Mesendoderm (in vitro differentiated cells): ENCODE data around the gene UNC45B.

Experiments
- DNase-seq: peaks from one replicate; pipeline ENCODE4 v3.0.0; 2013
- H2AK5ac ChIP-seq: 2 replicates; pipeline ENCODE4 v1.6.1; 2013; ENCODE audit warnings: low read length, inconsistent platforms
- H2BK120ac ChIP-seq: 2 replicates; pipeline ENCODE4 v1.6.1; 2013; ENCODE audit warnings: low read depth, mild to moderate bottlenecking, low read length, moderate library complexity, mixed read lengths
- H2BK15ac ChIP-seq: replicated peaks from 2 replicates; pipeline ENCODE4 v1.6.1; 2013; ENCODE audit warnings: low read depth, mild to moderate bottlenecking, moderate library complexity
- H2BK5ac ChIP-seq: 2 replicates; pipeline ENCODE4 v1.6.1; 2013; ENCODE audit warnings: low read length, inconsistent platforms
- H3K18ac ChIP-seq: 2 replicates; pipeline ENCODE4 v1.6.1; 2013; ENCODE audit warnings: mild to moderate bottlenecking, low read length, mixed read lengths
- H3K23ac ChIP-seq: one replicate; pipeline ENCODE4 v1.6.1; 2013; ENCODE audit warnings: low read length
- H3K27ac ChIP-seq: 2 replicates; pipeline ENCODE4 v1.5.1; 2013; ENCODE audit warnings: low read depth, mild to moderate bottlenecking, inconsistent platforms, low read length, moderate library complexity
- H3K27me3 ChIP-seq: 2 replicates; pipeline ENCODE4 v1.6.1; 2013; ENCODE audit warnings: low read length, control low read depth, mild to moderate bottlenecking, inconsistent platforms; ENCODE audit not compliant: insufficient read depth, poor library complexity
- H3K36me3 ChIP-seq: 2 replicates; pipeline ENCODE4 v1.6.1; 2013; ENCODE audit warnings: low read length, inconsistent platforms; ENCODE audit not compliant: control insufficient read depth, insufficient read depth
- H3K4ac ChIP-seq: one replicate; pipeline ENCODE4 v1.6.1; 2013; ENCODE audit warnings: low read depth, mild to moderate bottlenecking, low read length, moderate library complexity
- H3K4me1 ChIP-seq: 2 replicates; pipeline ENCODE4 v1.6.1; 2013; ENCODE audit warnings: low read depth, low read length, inconsistent platforms; ENCODE audit not compliant: control insufficient read depth
- H3K4me2 ChIP-seq: 2 replicates; pipeline ENCODE4 v1.6.1; 2013; ENCODE audit warnings: low read length
- H3K4me3 ChIP-seq: 2 replicates; pipeline ENCODE4 v1.5.1; 2013; ENCODE audit warnings: mild to moderate bottlenecking, low read length
- H3K56ac ChIP-seq: one replicate; pipeline ENCODE4 v1.6.1; 2013; ENCODE audit warnings: low read length
- H3K79me1 ChIP-seq: 2 replicates; pipeline ENCODE4 v1.6.1; 2013; ENCODE audit warnings: low read length, inconsistent platforms
- H3K79me2 ChIP-seq: 2 replicates; pipeline ENCODE4 v1.6.1; 2013; ENCODE audit warnings: mild to moderate bottlenecking, low read length; ENCODE audit not compliant: control insufficient read depth, insufficient read depth
- H3K9ac ChIP-seq: 2 replicates; pipeline ENCODE4 v1.6.1; 2013; ENCODE audit warnings: low read length, inconsistent platforms
- H4K5ac ChIP-seq: one replicate; pipeline ENCODE4 v1.6.1; 2013; ENCODE audit warnings: low read length
- H4K8ac ChIP-seq: one replicate; pipeline ENCODE4 v1.6.1; 2013; ENCODE audit warnings: low read depth, mild to moderate bottlenecking, control low read depth, low read length, moderate library complexity
- WGBS: extraction: QIAGEN DNeasy Blood & Tissue Kit; methylation state at CpG from one replicate; pipeline ENCODE4 v1.1.7; 2013; ENCODE audit warnings: low lambda C conversion rate, missing lambda C conversion rate; ENCODE audit not compliant: insufficient coverage; ENCODE audit errors: extremely low coverage; 5-methylcytosine and 5-hydroxymethylcytosine counted together

Gene UNC45B

DNA sequence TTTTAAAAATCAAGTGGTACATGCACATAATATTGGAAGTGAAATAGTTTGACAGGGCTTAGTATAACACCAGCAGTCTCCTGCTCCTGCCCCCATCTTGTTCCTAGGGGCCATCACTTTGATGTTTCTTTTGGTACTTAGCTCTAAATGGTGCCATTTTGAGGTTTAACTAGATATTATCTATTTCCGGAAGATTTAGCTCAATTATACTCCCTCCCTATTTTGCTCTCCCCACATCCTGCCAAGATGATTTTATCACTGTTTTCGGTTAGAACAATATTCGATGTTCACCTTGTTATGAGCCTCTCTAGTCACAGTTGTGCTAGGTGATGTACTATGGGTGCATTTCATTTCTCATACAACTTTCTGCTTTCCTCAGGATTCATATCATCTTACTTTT, 66.6 kb downstream of the UNC45B start:
- no peak overlapping the region for H2AK5ac ChIP-seq
- no peaks in the 10 kb centered on the region for H3K4me1 ChIP-seq
- H3K27me3 ChIP-seq, result no peaks in the 10 kb centered on the region
- H3K4me2 ChIP-seq, result no peak overlapping the region
- H3K18ac ChIP-seq, result no peak overlapping the region
- H3K4ac ChIP-seq, result no peak overlapping the region
- H2BK15ac ChIP-seq, result no peak overlapping the region
- no peak overlapping the region for H3K4me3 ChIP-seq
- H3K56ac ChIP-seq, result no peak overlapping the region
- H3K79me2 ChIP-seq, result no peaks in the 10 kb centered on the region
- no peaks in the 10 kb centered on the region for H3K36me3 ChIP-seq
- no peak overlapping the region for H2BK120ac ChIP-seq
- no CpG with 5 or more reads among the region's 3 CpGs for WGBS
- no peak overlapping the region for H3K9ac ChIP-seq
- no peak overlapping the region for H3K23ac ChIP-seq
- no peak overlapping the region for H2BK5ac ChIP-seq
- no peaks in the 10 kb centered on the region for H3K79me1 ChIP-seq
- H3K27ac ChIP-seq, result no peak overlapping the region
- no peak overlapping the region for H4K5ac ChIP-seq
- no peak for DNase-seq
- H4K8ac ChIP-seq, result no peak overlapping the region

DNA sequence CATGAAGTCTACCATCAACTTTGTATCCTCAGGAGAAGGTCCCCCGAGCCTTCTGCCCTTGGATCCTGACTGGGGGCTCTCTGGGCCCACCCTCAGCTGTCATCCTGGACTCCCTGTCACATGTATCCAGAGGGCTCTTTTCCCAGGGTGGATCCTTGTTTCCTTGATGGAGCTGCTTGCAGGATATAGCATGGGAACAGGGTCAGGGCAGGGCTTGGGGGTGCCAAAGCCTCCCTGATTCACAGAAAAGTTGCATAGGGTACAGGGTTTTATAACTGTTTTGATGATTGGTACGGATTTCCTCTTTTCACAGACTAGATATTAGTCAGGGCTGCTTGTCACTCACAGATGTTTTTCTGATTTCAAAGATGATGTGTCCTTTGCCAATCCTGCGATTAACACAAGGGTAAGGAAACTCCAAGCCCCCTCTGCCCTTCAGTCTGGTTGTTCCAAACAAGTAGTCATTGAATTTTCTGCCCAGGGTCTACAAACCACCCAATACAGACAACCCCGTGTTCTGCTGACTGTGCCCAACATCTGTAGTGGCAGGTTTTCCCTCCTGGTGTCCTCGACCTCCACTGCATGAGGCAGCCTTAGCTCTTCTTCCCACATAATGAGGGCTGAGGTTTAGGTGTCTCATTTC, 67.1 kb downstream of the UNC45B start:
- Histone ChIP-seq H2BK5ac (no peak overlapping the region), H3K27me3 (no peaks in the 10 kb centered on the region), H2BK120ac (no peak overlapping the region), H2AK5ac (no peak overlapping the region), H3K9ac (no peak overlapping the region), H3K23ac (no peak overlapping the region), H3K79me2 (no peaks in the 10 kb centered on the region), H3K27ac (no peak overlapping the region), H4K5ac (no peak overlapping the region), H3K36me3 (no peaks in the 10 kb centered on the region), H4K8ac (no peak overlapping the region), H3K56ac (no peak overlapping the region), H3K18ac (no peak overlapping the region), H3K79me1 (no peaks in the 10 kb centered on the region), H3K4me2 (no peak overlapping the region), H3K4ac (no peak overlapping the region), H3K4me1 (no peaks in the 10 kb centered on the region), H3K4me3 (no peak overlapping the region), H2BK15ac (no peak overlapping the region)
- no CpG with 5 or more reads among the region's 5 CpGs for WGBS
- no peak for DNase-seq

GRCh38 chr17:35217107-35217506, 69.5 kb downstream of the UNC45B start:
- Histone ChIP-seq H3K56ac (no peak overlapping the region), H3K4me2 (no peak overlapping the region), H3K4ac (no peak overlapping the region), H3K79me2 (no peaks in the 10 kb centered on the region), H3K4me3 (no peak overlapping the region), H3K36me3 (no peaks in the 10 kb centered on the region), H3K27me3 (no peaks in the 10 kb centered on the region), H2BK5ac (no peak overlapping the region), H3K4me1 (no peaks in the 10 kb centered on the region), H3K18ac (no peak overlapping the region), H2AK5ac (no peak overlapping the region), H2BK15ac (no peak overlapping the region), H2BK120ac (no peak overlapping the region), H3K79me1 (no peaks in the 10 kb centered on the region), H3K23ac (no peak overlapping the region), H4K8ac (no peak overlapping the region), H3K9ac (no peak overlapping the region), H3K27ac (no peak overlapping the region), H4K5ac (no peak overlapping the region)
- no CpG with 5 or more reads among the region's 5 CpGs for WGBS
- no peak for DNase-seq

DNA sequence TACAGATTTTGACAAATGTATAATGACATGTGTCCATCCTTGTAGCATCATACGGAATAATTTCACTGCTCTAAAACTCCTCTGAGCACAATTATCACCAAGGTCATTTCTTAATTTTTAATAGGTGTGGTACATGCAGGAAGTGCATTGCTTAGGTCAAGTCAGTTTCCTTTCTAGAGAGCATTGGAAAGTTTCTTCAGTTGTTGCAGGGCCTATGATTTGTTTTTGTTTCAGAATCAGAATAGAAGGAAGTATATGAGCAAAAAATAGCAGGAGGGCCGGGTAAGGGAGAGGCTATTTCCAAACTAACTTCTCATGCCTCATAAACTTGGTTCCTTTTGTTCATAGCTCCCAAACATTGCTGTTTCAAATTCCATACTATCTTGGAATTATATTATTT, 71.3 kb downstream of the UNC45B start:
- WGBS, result no CpG with 5 or more reads among the region's 2 CpGs
- Histone ChIP-seq H3K9ac (no peak overlapping the region), H3K4me1 (no peaks in the 10 kb centered on the region), H3K23ac (no peak overlapping the region), H3K79me1 (no peaks in the 10 kb centered on the region), H3K56ac (no peak overlapping the region), H4K8ac (no peak overlapping the region), H2AK5ac (no peak overlapping the region), H3K36me3 (no peaks in the 10 kb centered on the region), H3K4me2 (no peak overlapping the region), H2BK120ac (no peak overlapping the region), H3K27me3 (no peaks in the 10 kb centered on the region), H3K79me2 (no peaks in the 10 kb centered on the region), H3K4ac (no peak overlapping the region), H2BK15ac (no peak overlapping the region), H3K18ac (no peak overlapping the region), H3K4me3 (no peak overlapping the region), H4K5ac (no peak overlapping the region), H2BK5ac (no peak overlapping the region), H3K27ac (no peak overlapping the region)
- no peak for DNase-seq

DNA sequence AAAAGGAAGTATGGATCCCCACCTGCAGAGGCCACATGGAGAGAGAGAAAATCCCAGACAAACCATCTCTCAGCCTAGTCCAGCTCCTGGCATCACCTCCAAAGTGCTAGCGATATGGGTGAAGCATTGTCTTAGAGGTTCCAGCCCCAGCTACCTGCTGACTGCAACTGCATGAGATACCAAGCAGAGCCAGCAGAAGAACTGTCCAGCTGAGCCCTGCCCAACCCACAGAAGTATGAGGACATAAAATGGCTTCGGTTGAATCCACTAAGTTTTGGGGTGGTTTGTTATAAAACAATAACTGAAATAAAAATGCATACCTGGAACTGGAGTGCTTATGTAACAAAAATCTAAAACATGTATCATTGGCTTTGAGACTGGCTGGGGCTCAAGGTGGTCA, 74.8 kb downstream of the UNC45B start:
- no peak overlapping the region for H3K4me2 ChIP-seq
- H2BK120ac ChIP-seq, result no peak overlapping the region
- no peak overlapping the region for H3K4ac ChIP-seq
- H3K23ac ChIP-seq, result no peak overlapping the region
- no peak overlapping the region for H3K18ac ChIP-seq
- H2BK15ac ChIP-seq, result no peak overlapping the region
- H2BK5ac ChIP-seq, result no peak overlapping the region
- H3K4me1 ChIP-seq, result no peaks in the 10 kb centered on the region
- H4K5ac ChIP-seq, result no peak overlapping the region
- no peaks in the 10 kb centered on the region for H3K79me1 ChIP-seq
- H3K27ac ChIP-seq, result no peak overlapping the region
- no peak overlapping the region for H3K9ac ChIP-seq
- no peak overlapping the region for H3K4me3 ChIP-seq
- H3K36me3 ChIP-seq, result no peaks in the 10 kb centered on the region
- H3K56ac ChIP-seq, result no peak overlapping the region
- no peaks in the 10 kb centered on the region for H3K27me3 ChIP-seq
- no peak overlapping the region for H2AK5ac ChIP-seq
- WGBS, result no CpG with 5 or more reads among the region's 2 CpGs
- no peak for DNase-seq
- no peaks in the 10 kb centered on the region for H3K79me2 ChIP-seq
- no peak overlapping the region for H4K8ac ChIP-seq

DNA sequence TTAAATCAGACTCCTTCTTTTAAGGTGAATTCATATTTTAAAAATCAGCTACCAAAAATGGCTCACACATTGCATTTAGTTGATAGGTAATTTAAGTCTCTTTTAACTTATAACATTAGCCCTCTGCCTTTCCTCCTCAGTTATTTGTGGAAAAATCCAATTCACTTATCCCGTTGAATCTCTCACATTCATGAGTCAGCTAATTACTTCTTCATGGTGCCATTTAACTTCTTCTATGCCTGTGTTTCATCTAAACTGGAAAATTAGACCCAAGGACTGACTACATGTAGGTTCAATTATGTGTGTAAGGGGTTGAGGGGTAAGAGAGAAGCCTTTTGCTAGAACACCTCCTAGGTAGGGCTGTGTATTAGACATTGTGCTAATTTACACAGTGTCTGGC, 76.8 kb downstream of the UNC45B start:
- Histone ChIP-seq H3K4me1 (no peaks in the 10 kb centered on the region), H3K23ac (no peak overlapping the region), H3K18ac (no peak overlapping the region), H4K5ac (no peak overlapping the region), H3K4me3 (no peak overlapping the region), H3K79me1 (no peaks in the 10 kb centered on the region), H3K4ac (no peak overlapping the region), H4K8ac (no peak overlapping the region), H3K36me3 (no peaks in the 10 kb centered on the region), H3K27ac (no peak overlapping the region), H3K79me2 (no peaks in the 10 kb centered on the region), H2BK5ac (no peak overlapping the region), H2AK5ac (no peak overlapping the region), H2BK120ac (no peak overlapping the region), H3K27me3 (no peaks in the 10 kb centered on the region), H3K9ac (no peak overlapping the region), H3K56ac (no peak overlapping the region), H2BK15ac (no peak overlapping the region), H3K4me2 (no peak overlapping the region)
- DNase-seq, result no peak
- no CpG with 5 or more reads among the region's 1 CpG for WGBS
